Left hindlimb (tissue), 1 donor: ENCODE measurements around the gene FASN.

Experiments used
- DNase-seq: peaks from one replicate; pipeline ENCODE4 v3.0.0-alpha.2; 2018

Gene FASN

DNA sequence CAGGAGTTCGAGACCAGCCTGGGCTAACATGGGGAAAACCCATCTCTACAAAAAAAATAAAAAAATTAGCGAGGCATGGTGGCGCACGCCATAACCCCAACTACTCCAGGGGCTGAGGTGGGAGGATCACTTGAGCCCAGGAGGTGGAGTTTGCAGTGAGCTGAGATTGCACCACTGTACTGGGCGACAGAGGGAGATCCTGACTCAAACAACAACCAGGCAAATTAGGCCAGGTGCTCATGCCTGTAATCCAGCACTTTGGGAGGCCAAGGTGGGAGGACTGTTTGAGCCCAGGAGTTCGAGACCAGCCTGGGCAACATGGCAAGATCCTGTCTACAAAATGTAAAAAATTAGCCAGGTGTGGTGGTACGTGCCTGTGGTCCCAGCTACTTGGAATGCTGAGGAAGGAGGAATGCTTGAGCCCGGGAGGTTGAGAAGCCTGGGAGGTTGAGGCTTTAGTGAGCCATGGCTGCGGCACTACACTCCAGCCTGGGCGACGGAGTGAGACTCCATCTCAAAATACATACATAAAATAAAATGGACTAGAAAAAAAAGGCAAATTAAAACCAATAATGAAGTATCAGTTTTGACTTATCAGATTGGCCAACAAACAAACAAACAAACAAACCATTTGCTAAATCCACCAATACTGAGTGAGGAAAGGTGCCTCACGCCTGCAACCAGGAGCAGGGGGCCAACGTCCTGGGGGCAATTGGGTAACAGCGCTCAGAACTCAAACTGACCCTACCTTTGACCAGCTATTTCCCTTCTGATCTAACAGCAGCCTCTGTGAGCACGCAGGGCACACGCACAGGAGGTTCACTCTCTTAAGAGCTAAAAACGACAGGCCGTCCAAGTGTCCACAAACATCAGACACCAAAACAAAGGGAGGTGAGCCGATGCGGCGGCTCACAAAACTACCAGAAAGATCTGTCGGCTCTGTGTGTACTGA, 19.4 kb upstream of the FASN start:
- no peak for DNase-seq

DNA sequence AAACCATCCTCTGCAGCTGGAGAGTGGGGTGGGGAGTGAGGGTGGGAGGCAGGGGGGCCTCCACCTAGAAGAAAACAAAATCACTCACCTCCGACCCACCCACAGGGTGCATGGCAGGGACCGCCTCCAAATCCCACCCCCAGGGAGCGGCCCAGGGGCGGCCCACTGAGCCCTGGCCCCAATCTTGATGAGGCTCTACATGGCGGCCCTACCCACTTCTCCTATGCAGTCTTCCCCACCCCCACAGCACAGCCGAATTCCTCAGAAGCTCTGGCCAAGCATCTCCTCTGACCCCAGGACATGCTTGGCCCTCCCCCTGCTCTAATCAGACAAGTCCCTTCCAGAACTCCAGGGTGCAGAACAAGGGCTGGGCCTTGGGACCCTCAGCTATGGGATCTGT, 18.2 kb upstream of the FASN start:
- DNase-seq: no peak

DNA sequence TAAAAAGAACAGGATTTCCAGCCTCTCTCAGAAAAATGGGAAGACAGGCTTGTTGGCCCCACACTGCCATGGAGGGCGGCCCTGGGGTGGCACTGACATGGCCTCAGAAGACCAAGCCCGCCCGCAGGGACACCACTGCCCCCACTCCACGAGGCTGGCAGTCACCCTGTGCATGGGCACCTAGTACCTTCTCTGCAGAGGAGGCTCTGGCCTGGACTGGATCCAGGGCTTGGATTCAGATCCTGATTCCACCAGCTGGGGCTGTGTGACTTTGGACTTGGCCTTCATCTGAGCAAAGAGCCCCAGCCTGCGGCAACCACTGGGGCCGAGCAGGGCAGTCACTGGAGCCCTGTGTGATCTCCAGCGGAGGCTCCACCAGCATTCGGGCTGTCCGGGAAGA, 16.8 kb upstream of the FASN start:
- no peak for DNase-seq

DNA sequence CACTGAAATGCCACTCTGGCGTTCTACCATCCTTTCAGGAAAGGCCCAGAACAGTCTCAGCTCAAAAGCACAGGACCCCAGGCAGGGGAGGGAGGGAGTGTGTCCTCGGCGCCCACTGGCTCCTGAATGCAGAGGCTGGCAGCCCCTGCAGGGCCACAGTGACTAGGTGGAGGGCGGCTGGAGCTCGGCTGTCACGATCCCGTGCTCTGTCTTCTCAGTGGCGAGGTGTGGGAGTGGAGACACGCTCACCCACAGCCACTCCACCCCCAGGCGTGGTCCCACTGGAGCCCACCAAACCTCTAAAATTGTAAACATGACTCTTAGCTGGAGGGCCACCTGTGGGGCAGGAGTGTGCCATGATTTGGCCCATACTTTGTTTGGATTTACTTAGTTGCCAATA, 16.4 kb upstream of the FASN start:
- no peak for DNase-seq

DNA sequence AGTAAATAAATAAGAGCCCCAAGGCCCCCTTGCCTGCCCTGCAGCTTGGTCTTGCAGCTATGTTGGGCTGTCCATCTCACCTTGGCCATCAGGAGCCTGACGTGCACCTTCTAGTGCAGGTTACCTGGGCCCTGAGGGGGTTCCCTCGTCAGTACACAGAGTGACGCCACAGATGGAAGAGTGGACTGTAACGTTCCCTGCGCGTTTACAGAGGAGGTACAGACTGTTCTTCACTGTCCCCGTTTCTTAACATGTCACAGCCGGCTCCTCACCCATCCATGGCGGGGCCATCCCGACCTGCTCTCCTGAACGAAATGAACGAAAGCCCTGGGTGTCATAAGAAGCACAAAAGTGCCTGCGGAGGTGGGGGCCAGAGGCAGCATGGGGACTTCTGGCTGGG, 15.9 kb upstream of the FASN start:
- DNase-seq: no peak

DNA sequence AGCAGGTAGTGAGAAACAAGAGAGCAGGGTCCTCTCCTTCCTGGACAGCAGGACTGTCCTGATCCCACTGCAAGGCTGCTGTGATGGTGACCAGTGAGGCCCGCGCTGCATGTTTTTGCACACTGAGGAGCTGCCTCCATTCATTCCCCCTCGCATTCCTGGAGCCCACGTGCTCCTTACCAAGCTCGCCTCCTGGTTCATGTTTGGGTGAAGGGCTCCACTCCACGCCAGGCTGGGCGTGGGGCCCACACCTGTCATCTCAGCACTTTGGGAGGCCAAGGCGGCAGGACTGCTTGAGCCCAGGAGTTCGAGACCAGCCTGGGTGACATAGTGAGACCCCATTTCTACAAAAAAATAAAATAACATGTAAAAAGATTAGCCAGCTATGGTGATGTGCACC, 15.4 kb upstream of the FASN start:
- DNase-seq: no peak

DNA sequence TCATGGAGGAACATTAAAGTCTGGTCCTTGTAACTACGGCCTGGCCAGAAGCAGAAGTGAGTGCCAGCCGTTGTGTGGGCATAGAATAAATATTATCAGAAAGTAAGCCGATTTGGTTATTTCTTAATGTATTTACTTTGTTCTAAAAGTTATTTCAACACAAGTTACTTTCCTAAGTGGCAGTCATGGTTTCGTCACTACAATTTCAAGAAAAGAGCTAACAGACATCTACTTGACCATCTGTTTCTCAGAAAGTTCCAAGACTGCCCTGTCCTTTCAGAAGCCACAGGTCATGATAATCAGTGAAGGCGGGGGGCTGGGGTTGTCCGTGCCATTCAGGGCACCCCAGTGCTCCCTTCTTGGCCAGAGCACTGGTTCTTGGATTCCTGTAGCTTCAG, 14.9 kb upstream of the FASN start:
- no peak for DNase-seq

DNA sequence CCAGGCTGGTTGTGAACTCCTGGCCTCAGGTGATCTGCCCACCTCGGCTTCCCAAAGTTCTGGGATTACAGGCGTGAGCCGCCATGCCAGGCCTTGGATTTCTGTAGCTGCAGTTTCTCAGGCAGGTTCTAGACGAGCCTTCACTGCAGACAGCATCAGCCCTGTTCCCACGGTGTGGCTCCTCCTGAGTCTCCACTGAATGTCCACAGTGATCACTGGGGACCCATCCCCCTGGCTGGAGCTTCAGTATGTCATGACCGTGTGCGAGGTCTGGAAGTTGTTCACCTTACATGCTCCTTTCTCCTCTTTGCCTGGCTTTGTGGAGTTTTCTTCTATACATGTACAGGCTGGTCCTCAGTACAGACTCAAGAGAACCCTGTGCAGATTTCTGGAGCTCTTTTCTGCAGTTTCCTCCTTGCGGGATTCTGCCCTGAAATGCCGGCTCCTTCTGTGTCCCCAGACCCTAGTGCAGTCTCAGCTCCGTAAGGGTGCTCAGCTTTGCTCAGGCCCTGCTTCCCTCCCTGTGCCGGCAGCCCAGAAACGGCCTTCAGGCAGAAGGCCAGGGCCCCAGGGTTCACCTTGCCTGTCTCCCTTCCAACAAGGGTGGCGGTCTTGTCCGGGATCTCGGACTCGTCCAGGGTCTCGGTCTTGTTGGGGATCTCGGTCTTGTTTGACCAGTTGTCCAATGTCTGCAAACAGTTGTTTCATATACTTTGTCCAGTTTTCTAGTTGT, 14.3 kb upstream of the FASN start:
- DNase-seq: no peak

DNA sequence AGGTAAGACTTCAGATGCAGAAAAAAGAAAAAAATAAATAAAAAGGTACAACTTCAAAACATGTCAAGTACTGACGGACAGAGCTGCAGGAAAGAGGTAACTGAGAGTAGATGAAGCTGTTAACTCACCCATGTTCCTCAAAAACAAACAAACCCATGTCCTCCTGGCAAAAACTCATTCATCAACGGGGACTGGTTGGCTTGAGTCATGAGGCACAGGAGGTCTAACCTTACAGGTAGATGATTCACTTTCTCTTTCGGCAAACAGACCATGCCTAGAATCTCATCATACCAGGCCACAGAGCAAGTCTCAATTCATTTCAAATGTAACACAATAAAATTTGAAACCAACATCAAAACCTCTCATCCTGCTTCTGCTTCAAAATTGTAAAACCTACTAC, 12.3 kb upstream of the FASN start:
- no peak for DNase-seq

DNA sequence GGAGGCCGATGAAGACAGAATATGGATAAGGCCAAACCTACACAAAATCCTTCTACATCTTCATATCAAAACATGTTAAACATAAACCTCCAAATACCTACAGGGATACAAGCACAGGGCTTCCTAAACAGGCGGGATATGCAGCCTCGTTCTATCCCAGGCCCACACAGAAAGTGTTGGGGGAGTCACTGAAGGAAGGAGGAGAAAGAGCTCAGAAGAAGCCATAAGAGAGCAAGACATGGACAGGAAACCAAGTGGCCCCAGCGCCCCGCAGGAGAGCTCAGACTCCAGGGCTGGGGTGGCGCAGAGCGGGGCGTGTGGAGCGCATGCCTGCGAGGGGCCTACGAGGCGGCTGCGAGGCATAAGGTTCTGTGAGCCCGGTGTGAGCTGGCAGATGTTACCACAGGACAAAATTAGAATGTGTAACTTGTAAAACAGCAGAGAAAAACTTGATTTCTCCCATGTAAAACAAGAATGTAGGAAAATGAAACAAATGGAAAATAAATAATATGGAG, 11.0 kb upstream of the FASN start:
- no peak for DNase-seq

DNA sequence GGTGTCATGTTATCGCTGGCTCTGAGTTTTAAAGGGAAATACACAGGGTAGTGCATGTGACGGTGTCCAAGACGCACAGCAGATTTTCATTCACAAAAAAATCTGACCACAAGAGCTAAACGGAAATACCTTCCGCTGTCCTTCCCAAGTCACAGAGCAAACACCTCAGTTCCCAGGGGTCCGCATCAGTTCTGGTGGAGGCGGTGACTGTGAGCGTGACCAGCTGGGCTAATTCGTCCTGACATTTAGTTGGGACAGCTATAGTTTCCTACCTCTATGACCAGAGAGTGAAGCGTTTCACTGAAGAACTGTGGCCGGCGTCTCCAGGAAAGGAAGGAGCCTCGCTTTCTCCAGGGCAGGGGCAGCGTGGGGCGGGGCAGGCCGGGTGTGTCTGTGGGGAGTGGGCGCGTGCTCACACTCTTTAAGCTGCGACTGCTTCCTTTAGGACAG, 10.5 kb upstream of the FASN start:
- no peak for DNase-seq

DNA sequence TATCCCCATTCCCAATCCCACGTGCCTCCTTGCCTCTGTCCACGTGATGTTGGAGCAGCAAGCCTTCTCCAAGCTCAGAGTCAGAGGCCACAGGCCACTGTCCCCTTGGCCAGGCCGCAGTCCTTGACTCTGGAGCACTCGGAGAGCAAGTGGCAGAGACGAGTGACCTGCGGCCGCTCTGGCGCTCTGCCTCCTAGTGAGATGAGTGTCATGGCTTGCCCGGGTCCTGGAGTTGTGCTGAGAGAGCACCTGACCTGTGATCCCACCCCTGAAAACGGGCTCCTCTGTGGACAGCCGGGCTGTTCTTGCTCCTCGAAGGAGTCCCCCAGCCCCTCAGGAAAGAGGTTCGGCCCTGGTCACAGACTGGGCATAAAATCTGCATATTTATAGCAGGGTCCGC, 10.0 kb upstream of the FASN start:
- no peak for DNase-seq

DNA sequence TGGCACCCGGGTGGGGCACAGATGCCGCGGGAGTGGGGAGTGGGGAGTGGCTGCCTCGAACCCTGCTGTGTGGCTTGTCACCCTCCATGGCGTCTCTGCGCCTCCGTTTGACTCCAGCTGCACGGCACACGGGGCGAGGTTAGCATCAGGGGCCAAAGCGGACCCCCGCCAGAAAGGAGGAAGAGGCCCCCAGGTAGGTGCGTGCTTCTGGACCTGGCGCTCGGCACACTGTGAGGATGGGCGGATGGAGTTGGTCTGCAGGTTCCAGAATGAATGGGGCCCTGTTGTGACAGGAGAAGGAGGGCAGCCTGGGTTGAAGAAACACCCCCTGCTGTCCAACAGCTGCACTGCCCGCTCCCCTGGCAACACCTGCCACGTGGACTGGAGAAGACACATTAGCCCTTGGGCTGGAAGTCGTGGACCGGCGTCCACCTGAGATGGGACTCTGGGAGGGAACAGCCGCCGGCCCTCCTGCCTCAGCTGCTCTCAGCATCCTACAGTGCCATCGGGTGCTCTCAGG, 9.4 kb upstream of the FASN start:
- peak; percentile 48 for DNase-seq

DNA sequence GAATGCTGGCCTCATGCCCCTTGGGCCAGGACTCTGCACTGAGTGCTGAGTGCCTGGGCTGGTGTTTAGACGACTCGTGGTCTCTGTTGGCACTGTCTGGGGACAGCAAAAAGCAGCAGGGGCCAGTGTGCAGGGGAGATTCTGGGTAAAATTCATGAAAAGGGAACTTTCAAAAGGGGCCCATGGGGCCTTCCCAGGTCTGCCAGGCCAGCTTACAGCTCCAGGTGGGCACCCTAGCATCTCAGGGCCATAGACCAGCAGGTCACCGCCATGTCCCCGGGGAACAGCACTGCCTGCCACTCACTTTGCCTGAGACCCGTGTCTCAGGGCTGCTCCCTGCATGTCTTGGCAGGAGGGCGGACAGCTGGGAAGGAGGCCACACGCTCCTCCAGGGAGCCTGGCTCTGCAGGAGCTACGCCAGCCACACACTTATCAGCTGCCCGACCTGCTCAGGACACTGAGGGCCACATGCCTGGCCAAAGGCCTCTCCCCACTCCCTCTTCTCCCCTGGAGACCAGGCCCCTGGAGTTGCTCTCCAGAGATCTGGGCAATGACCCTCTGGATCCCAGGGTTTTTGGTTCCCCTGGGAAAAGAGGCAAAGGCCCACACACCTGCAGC, 8.8 kb upstream of the FASN start:
- DNase-seq: peak; percentile 40

DNA sequence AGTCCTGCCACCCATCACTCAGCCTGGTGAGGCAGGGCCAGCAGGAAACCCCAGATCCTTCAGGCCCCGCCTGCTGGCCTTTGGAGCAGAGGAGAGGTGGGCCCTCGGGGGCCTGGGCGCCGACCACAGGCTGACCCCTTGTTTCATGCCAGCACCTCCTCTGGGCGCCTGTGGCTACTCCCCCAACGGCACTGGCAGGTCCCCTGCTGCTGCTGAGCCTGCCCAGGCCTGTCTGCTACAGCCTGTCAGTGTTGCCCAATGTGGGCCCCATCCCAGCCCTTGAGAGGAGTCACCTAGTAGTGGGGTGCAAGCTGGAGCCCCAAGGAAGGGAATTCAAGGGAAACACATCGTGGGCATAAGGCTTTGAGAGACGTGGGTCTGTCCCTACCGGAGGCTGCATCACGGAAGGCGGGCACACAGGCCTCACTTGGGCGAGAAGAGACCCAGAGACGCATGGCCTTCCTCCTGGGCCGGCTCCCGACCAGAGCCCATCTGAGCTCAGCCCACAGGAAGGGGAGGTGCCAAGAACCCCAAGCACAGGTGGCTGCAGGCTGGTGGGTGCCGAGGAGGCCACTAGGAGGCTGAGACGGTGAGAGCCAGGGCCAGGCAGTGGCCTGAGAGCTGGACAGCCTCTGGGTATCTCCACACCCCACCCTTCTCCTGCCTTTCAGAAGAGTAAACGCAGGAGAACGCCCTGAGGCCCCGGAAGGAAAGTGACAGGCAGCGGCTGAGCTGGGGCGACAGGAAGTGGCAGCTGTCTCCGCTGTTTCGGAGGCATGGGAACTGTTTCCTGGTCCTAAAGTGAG, 8.0 kb upstream of the FASN start:
- peak; percentile 66 for DNase-seq

DNA sequence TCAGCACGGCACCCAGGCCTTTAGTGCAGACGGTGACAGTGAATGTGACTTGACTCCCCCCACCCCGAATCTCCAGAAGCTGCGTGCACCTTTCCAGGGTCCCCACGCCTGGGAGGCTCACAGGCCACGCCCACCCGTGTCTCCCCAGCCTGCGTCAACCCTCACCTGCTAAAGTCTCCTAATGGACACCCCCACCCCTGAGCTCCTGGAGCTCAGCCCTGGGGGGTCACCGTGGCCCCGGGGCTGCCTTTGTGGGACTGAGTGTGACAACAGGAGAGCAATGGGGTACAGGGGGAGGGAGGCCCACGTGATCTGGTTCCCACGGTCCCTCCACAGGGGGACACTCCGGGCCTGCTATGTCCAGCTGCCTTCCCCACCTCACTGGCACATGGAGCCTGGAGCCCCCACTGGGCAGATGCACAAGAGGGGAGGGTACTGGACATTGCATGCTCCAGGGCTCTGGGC, 7.4 kb upstream of the FASN start:
- DNase-seq: peak; percentile 42

DNA sequence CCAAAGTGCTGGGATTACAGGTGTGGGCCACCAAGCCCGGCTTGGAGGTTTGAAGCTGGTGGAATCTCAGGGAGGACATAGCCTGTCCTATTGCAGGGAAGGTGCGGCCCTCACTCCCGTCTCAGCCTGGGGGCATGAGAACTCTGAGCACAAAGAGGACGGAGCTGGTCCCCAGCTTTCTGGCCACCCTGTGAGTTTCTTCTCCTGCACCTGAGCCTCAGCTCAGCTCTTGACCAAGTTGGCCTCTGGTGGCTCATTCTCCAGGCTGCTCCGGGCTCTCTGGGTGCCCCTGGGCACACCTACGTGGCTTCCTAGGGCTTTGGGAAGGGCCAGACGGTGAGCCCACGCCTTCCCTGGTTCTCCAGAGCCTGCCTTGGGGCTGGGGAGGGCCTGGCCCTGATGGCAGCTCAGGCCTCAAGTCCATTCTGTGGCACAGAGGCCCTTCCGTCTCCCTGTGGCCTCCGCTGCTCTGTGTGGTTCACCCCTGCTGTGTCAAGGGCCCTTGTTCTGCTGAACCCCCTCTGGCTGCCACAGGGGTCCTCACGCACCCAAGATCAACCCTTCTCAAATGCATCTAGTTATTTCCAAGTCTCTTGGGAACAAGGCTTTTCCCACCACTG, 6.9 kb upstream of the FASN start:
- no peak for DNase-seq

DNA sequence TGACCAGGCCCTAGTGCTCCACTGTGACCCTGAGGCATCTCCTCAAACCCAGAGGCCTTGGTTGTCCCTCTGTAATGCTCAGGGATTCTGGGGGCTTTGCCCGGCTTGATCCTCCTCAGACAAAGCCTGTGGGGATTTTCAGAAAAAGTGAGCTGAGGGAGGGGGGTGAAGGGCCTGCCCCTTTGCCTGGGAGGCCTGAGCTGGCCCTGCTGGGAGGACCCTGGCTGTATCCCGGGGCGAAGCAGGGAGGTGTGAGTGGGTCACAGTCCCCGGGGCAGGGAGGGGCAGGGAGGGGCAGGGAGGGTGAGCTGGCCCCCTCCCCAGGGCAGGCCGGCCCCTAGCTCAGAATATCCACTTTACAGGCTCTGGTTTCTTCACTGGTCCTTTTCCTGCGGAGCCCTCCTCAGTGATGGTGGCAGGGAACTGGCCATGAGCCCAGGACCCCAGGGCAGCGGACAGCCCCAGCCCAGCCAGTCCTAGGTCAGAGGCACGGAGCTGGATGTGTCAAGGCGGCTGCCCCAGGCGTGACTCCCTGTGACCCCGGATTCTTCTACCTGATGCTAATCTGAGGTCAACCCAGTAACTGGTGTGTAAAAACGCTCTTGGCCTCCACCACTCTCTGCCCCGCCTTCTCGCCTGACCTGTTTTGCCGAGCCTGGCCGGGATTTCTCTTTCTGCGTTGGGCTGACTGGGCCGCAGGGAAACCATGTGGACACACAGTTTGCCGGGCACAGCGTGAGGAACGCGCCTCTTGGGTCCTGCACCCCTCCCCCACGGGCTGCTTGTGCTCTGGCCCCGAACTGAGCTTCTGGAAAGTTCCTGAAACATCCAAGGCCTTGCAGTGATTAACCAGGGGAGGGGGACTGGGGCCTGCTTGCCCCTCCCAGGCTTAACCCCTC, 5.8 kb upstream of the FASN start:
- peak; percentile 53 for DNase-seq

DNA sequence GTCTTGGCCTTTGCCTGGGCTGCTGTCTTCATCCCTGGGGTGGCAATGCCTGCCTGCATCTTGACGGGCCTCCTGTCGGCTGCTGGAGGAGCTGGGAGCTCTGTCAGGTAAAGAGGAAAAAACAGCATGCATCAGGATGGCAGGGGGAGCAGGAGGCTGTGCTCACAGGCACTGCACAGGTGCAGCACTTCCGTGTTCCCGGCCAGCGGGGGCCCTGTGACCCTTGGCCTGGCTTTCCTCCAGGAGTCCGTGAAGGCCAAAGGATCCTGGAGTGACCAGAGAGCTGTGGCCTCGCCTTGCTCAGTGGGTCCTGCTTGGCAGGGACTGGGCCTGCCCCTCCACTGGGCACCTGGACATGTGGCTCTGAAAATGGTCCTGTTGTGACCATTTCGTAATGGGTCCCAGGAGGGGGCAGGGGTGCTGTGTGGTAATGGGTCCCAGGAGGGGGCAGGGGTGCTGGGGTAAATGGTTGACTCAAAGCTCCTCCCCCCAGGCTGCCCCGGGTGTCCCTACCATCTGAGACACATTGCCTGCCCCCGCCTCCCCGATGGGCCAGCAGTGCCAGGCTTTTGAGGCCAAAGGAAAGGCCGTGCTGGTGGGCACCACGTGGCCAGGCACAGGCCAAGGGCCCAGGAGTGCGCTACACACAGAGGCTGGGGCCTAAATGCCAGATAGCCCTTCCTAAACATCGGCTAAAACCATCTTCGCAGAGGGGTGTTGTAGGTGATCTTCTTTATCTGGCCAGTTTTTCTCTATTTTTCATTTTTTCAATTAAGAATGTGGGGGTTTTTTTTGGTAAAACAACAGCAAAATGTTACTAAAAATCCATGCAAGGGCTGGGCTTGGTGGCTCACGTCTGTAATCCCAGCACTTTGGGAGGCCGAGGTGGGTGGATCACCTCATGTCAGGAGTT, 4.0 kb upstream of the FASN start:
- peak; percentile 33 for DNase-seq

DNA sequence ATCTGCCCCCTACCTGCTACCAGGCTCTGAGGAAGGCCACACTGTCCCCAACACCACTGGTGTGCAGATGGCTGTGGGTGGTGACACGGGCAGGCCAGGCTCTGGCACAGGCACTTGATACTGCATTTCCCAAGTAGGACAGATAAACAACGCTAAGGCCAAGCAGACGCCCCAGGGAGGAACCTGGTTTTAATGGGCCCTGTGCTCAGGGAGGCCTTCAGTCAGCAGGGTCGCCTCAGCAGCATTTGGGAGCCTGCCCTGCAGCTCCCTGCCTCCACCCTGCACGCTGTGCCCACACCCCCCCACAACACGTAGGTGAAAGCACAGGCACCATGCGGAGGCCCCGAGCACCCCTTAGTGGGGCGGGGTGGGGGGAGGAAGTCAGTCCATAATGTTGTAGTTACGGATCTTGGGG, 3.3 kb upstream of the FASN start:
- no peak for DNase-seq
